Natural killer cell (primary cell): ENCODE results near the gene CD58. TPM values are rescaled to one million over a fixed set of nuclear protein-coding genes. Genes with fewer than 3 reads are reported as not detected.

ENCODE experiments used
- ATAC-seq, 3 donors: fragments of 150-1000 bp in 2 of 3; fragments of 200-7000 bp in 1 of 3; cut with Tn5 transposase; 1 replicate in 1 of 3; 2 replicates in 2 of 3; pipeline ENCODE4 v1.10.0; 2021; ENCODE audit warnings: mild to moderate bottlenecking in 2 of 3, moderate library complexity in 2 of 3
- DNase-seq, 2 donors: peaks; one replicate each; pipeline versions ENCODE4 v3.0.0 to v3.0.0-alpha.2; 2013 to 2021; ENCODE audit warnings: mixed read lengths in 1 of 2
- H3K27ac ChIP-seq: one replicate; pipeline ENCODE4 v1.5.1; 2013; ENCODE audit warnings: mild to moderate bottlenecking, low read length
- H3K27me3 ChIP-seq: one replicate; pipeline ENCODE4 v1.6.1; 2013; ENCODE audit warnings: low read length; ENCODE audit not compliant: control insufficient read depth, insufficient read depth
- H3K36me3 ChIP-seq: one replicate; pipeline ENCODE4 v1.6.1; 2013; ENCODE audit warnings: low read length; ENCODE audit not compliant: control insufficient read depth, insufficient read depth
- H3K4me1 ChIP-seq: one replicate; pipeline ENCODE4 v1.6.1; 2013; ENCODE audit warnings: low read length; ENCODE audit not compliant: control insufficient read depth, insufficient read depth
- H3K4me3 ChIP-seq: one replicate; pipeline ENCODE4 v1.5.1; 2013; ENCODE audit warnings: low read length
- H3K9me3 ChIP-seq: one replicate; pipeline ENCODE4 v1.6.1; 2013; ENCODE audit warnings: low read length; ENCODE audit not compliant: control insufficient read depth, insufficient read depth
- H3K27ac Mint-ChIP-seq, 2 donors: one replicate each; pipeline ENCODE4 v1.8.0; 2022; ENCODE audit warnings: mild to moderate bottlenecking in 2 of 2, mixed read lengths in 2 of 2, moderate library complexity in 1 of 2
- H3K27me3 Mint-ChIP-seq, 2 donors: one replicate each; pipeline ENCODE4 v1.8.0; 2022; ENCODE audit warnings: low read depth in 2 of 2, mixed read lengths in 2 of 2
- H3K36me3 Mint-ChIP-seq: one replicate; pipeline ENCODE4 v1.8.0; 2022; ENCODE audit warnings: mixed read lengths
- H3K4me1 Mint-ChIP-seq, 2 donors: one replicate each; pipeline ENCODE4 v1.8.0; 2022; ENCODE audit warnings: mixed read lengths in 2 of 2
- H3K4me3 Mint-ChIP-seq: one replicate; pipeline ENCODE4 v1.8.0; 2022; ENCODE audit warnings: mild to moderate bottlenecking, moderate library complexity, mixed read lengths
- H3K9me3 Mint-ChIP-seq, 2 donors: one replicate each; pipeline ENCODE4 v1.8.0; 2022; ENCODE audit warnings: mixed read lengths in 2 of 2
- WGBS: methylation state at CpG from one replicate; pipeline ENCODE4 v1.1.7; 2013; ENCODE audit warnings: missing lambda C conversion rate; ENCODE audit not compliant: insufficient coverage; 5-methylcytosine and 5-hydroxymethylcytosine counted together
- intact Hi-C: fragments of 100-400 bp; cut with micrococcal nuclease; formaldehyde crosslinking; loops from one replicate; pipeline ENCODE4 v1.14.2; 2022
- total RNA-seq, 4 donors: library from RNA; stranded (reverse); fragments of 120-200 nt in 1 of 4; gene quantifications; one replicate each; pipeline versions ENCODE4 v1.2.3 to v1.2.4, GENCODE V29; 2013 to 2022
- TF ChIP-seq, protein P1 (sequence below): fragments of 200-600 bp; IDR thresholded peaks from one replicate; pipeline ENCODE4 v1.8.0; 2022; ENCODE audit warnings: antibody characterized with exemption

CD58 gene
- total RNA-seq, 3 donors from 2014 or later (not counting 1 experiment from before 2014, with no cell fraction given): 27.4 to 34.0 (median 28.6) TPM

DNA sequence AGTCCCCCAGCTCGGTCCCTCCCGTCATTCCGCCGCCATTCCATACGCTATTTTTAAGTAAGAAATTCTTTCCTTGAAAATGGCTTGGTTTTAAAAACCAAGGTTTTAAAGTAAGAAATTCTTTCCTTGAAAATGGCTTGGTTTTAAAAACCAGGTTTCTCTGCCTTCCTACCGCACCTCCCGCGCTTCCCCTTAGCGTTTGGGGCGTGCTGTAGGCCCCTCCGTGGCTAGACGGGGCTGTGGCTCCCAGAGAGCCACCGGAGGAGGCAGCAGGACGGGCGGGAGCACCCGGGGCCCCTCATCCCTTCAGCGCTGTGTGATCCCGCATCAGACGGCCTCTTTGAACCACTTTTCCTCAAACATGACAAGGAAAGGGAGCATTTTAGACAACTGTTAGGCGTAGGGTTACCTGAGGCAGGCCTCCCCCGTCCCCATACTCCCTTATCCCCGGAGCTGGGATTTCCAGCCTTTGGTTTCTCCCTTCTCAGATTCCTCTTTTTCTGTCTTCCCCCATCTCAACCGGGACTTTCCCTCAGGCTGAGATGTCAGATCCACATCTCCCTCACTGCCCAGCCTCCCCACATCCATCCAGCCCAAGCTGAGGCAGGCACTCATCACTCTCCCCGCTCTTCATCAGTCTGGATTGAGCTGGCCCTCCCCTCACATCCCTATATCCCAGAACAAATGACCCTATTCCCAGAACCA is 541 bp upstream of the CD58 start:
- Mint-ChIP-seq H3K27ac (peak overlapping the region; percentile 82 to 90), H3K9me3 (no peaks in the 10 kb centered on the region), H3K4me1 (peaks cover 50 to 54% of the 10 kb centered on the region in 2 donors), H3K27me3 (peaks cover 9 to 19% of the 10 kb centered on the region in 2 donors), H3K4me3 (peak overlapping the region; percentile 86), H3K36me3 (no peaks in the 10 kb centered on the region)
- WGBS: 14% methylated on average over 24 of the region's 24 CpGs
- DNase-seq: peak in 1 of 2 donors; percentile 36
- H3K4me1 ChIP-seq: peaks cover 28% of the 10 kb centered on the region
- TF ChIP-seq, protein P1, sequence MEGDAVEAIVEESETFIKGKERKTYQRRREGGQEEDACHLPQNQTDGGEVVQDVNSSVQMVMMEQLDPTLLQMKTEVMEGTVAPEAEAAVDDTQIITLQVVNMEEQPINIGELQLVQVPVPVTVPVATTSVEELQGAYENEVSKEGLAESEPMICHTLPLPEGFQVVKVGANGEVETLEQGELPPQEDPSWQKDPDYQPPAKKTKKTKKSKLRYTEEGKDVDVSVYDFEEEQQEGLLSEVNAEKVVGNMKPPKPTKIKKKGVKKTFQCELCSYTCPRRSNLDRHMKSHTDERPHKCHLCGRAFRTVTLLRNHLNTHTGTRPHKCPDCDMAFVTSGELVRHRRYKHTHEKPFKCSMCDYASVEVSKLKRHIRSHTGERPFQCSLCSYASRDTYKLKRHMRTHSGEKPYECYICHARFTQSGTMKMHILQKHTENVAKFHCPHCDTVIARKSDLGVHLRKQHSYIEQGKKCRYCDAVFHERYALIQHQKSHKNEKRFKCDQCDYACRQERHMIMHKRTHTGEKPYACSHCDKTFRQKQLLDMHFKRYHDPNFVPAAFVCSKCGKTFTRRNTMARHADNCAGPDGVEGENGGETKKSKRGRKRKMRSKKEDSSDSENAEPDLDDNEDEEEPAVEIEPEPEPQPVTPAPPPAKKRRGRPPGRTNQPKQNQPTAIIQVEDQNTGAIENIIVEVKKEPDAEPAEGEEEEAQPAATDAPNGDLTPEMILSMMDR: no peak
- H3K9me3 ChIP-seq: no peaks in the 10 kb centered on the region
- no peak for ATAC-seq
- H3K36me3 ChIP-seq: no peaks in the 10 kb centered on the region
- peak overlapping the region; percentile 82 for H3K27ac ChIP-seq
- no peaks in the 10 kb centered on the region for H3K27me3 ChIP-seq
- intact Hi-C loops: loop anchor here (2.0 to 5.0 kb wide), 5 partner anchors 54 to 556 kb away; partner anchors contain the start of gene TTF2
- peak overlapping the region; percentile 72 for H3K4me3 ChIP-seq

DNA sequence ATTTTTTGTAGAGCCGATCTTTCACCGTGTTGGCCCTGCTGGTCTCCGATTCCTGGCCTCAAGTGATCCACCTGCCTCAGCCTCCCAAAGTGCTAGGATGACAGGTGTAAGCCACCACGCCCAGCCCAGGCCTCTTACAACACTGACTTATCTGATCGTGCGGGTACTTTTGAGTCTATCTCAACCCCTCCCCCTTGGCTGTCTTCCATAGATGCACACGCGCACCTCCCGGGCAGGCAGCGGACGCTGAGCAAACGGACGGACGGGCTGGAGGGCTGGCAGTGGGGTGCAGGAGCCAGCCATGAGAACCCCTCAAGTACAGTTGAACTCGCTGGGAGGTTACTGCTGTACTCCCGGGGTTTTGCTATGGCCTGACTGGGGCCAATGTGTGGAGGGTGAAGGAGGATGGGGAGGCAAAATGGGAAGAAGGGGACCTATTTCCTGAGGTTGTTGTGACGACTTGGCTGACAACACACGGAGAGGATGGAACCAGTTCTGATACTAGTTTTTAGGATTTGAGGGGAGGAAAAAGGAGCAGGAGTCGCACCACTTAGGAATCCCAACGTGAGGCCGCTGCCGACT is 959 bp downstream of the CD58 start:
- peak overlapping the region; percentile 72 for H3K4me3 ChIP-seq
- Mint-ChIP-seq H3K27ac (peak overlapping the region; percentile 82 to 90), H3K4me1 (peaks cover 62 to 66% of the 10 kb centered on the region in 2 donors), H3K4me3 (peak overlapping the region; percentile 86), H3K9me3 (no peaks in the 10 kb centered on the region), H3K36me3 (no peaks in the 10 kb centered on the region), H3K27me3 (peaks cover 3 to 7% of the 10 kb centered on the region in 2 donors)
- H3K9me3 ChIP-seq: no peaks in the 10 kb centered on the region
- ATAC-seq: peak in 1 of 3 donors; percentile 18
- H3K36me3 ChIP-seq: no peaks in the 10 kb centered on the region
- WGBS: 13% methylated on average over 22 of the region's 22 CpGs
- TF ChIP-seq, protein P1: no peak
- H3K27me3 ChIP-seq: no peaks in the 10 kb centered on the region
- H3K4me1 ChIP-seq: peaks cover 28% of the 10 kb centered on the region
- H3K27ac ChIP-seq: peak overlapping the region; percentile 77
- peak; percentile 31 to 78 for DNase-seq
- intact Hi-C loops: loop anchor here (1.0 to 5.0 kb wide), 6 partner anchors 53 to 557 kb away; partner anchors contain the start of gene TTF2

DNA sequence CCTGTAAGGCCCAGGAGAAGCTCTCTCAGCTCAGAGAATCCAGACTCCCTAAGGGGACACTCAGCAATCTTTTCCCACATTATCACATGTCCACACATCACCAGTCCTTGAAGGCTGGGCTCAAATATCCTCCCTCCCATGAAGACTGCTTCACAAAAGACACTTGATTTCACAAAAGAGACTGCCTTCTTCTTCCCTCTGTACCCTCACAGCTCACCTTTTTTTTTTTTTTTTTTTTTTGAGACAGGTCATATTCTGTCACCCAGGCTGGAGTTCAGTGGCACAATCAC is 1.5 kb downstream of the CD58 start:
- intact Hi-C loops: no loop called here
- H3K9me3 Mint-ChIP-seq: peaks cover under 1% of the 10 kb centered on the region in 2 donors
- peak overlapping the region; percentile 86 for H3K4me3 Mint-ChIP-seq
- Histone ChIP-seq H3K9me3 (no peaks in the 10 kb centered on the region), H3K36me3 (no peaks in the 10 kb centered on the region), H3K4me1 (peaks cover 28% of the 10 kb centered on the region), H3K4me3 (no peak overlapping the region), H3K27ac (peak overlapping the region; percentile 77), H3K27me3 (no peaks in the 10 kb centered on the region)
- peaks cover 62 to 68% of the 10 kb centered on the region in 2 donors for H3K4me1 Mint-ChIP-seq
- DNase-seq (no peak), ATAC-seq (no peak)
- peaks cover 2 to 3% of the 10 kb centered on the region in 2 donors for H3K27me3 Mint-ChIP-seq
- TF ChIP-seq, protein P1: no peak
- H3K27ac Mint-ChIP-seq: peak overlapping the region; percentile 82 to 90
- peaks cover 2% of the 10 kb centered on the region for H3K36me3 Mint-ChIP-seq
